IPS-20b (cell line): Measurements from ENCODE around the gene KLHL41.
A peak's percentile ranks its signal among the peaks of the same experiment; 100 is the strongest.
"Not testable (repeated sequence)": the region's sequence is repeated elsewhere in the genome, so short reads cannot be mapped to it uniquely, and the experiment has no call there.

Source experiments
- H3K27ac ChIP-seq: one replicate; pipeline ENCODE4 v1.5.1; 2013; ENCODE audit warnings: low read length
- H3K27me3 ChIP-seq: 2 replicates; pipeline ENCODE4 v1.6.1; 2013; ENCODE audit warnings: mild to moderate bottlenecking, low read length, inconsistent platforms; ENCODE audit not compliant: insufficient read depth
- H3K36me3 ChIP-seq: 2 replicates; pipeline ENCODE4 v1.6.1; 2013; ENCODE audit warnings: low read depth, mild to moderate bottlenecking, inconsistent platforms, low read length, moderate library complexity; ENCODE audit not compliant: insufficient read depth
- H3K4me1 ChIP-seq: 2 replicates; pipeline ENCODE4 v1.6.1; 2013; ENCODE audit warnings: mild to moderate bottlenecking, control low read depth, inconsistent platforms, low read length, moderate library complexity; ENCODE audit not compliant: insufficient read depth
- H3K4me3 ChIP-seq: 2 replicates; pipeline ENCODE4 v1.5.1; 2013; ENCODE audit warnings: mild to moderate bottlenecking, low read length, inconsistent platforms
- H3K9ac ChIP-seq: 2 replicates; pipeline ENCODE4 v1.6.1; 2013; ENCODE audit warnings: low read depth, mild to moderate bottlenecking, inconsistent platforms, low read length, moderate library complexity
- H3K9me3 ChIP-seq: 2 replicates; pipeline ENCODE4 v1.6.1; 2013; ENCODE audit warnings: mild to moderate bottlenecking, low read depth, low read length, inconsistent platforms; ENCODE audit not compliant: insufficient read depth

KLHL41 gene

GRCh38 chr2:169539460-169539859 lies 30.0 kb downstream of the KLHL41 start:
- not testable (repeated sequence) for H3K4me1 ChIP-seq, H3K9me3 ChIP-seq, H3K27me3 ChIP-seq, H3K4me3 ChIP-seq, H3K27ac ChIP-seq, H3K9ac ChIP-seq
- H3K36me3 ChIP-seq, result peaks cover 69% of the 10 kb centered on the region

- no peaks in the 10 kb centered on the region for H3K9me3 ChIP-seq
- no peak overlapping the region for H3K4me3 ChIP-seq
- no peak overlapping the region for H3K27ac ChIP-seq
- no peaks in the 10 kb centered on the region for H3K4me1 ChIP-seq
- peaks cover 76% of the 10 kb centered on the region for H3K36me3 ChIP-seq
- no peak overlapping the region for H3K9ac ChIP-seq
- H3K27me3 ChIP-seq, result no peaks in the 10 kb centered on the region
These were observed 30.6 kb downstream of the KLHL41 start for GRCh38 chr2:169540146-169540545.

- no peak overlapping the region for H3K4me3 ChIP-seq
- H3K27me3 ChIP-seq, result no peaks in the 10 kb centered on the region
- H3K36me3 ChIP-seq, result peaks cover 83% of the 10 kb centered on the region
- no peak overlapping the region for H3K27ac ChIP-seq
- no peak overlapping the region for H3K9ac ChIP-seq
- H3K4me1 ChIP-seq, result no peaks in the 10 kb centered on the region
- no peaks in the 10 kb centered on the region for H3K9me3 ChIP-seq
These were observed 32.9 kb downstream of the KLHL41 start for GRCh38 chr2:169542433-169542832.

GRCh38 chr2:169546756-169547155 lies 37.3 kb downstream of the KLHL41 start:
- H3K9ac ChIP-seq, result no peak overlapping the region
- H3K27me3 ChIP-seq, result no peaks in the 10 kb centered on the region
- H3K36me3 ChIP-seq, result peaks cover 62% of the 10 kb centered on the region
- H3K27ac ChIP-seq, result no peak overlapping the region
- no peaks in the 10 kb centered on the region for H3K9me3 ChIP-seq
- H3K4me1 ChIP-seq, result no peaks in the 10 kb centered on the region
- H3K4me3 ChIP-seq, result no peak overlapping the region

- Histone ChIP-seq H3K9me3 (no peaks in the 10 kb centered on the region), H3K4me1 (no peaks in the 10 kb centered on the region), H3K9ac (no peak overlapping the region), H3K36me3 (peaks cover 42% of the 10 kb centered on the region), H3K4me3 (no peak overlapping the region), H3K27me3 (no peaks in the 10 kb centered on the region), H3K27ac (no peak overlapping the region)
These were observed 51.9 kb downstream of the KLHL41 start for GRCh38 chr2:169561364-169561763.

- not testable (repeated sequence) for H3K9me3 ChIP-seq, H3K27ac ChIP-seq, H3K4me1 ChIP-seq, H3K9ac ChIP-seq, H3K4me3 ChIP-seq, H3K27me3 ChIP-seq
- peaks cover 35% of the 10 kb centered on the region for H3K36me3 ChIP-seq
These were observed 52.6 kb downstream of the KLHL41 start for GRCh38 chr2:169562084-169562483.

- H3K27ac ChIP-seq, result no peak overlapping the region
- peaks cover 35% of the 10 kb centered on the region for H3K36me3 ChIP-seq
- no peaks in the 10 kb centered on the region for H3K27me3 ChIP-seq
- H3K9me3 ChIP-seq, result no peaks in the 10 kb centered on the region
- no peak overlapping the region for H3K9ac ChIP-seq
- H3K4me3 ChIP-seq, result no peak overlapping the region
- no peaks in the 10 kb centered on the region for H3K4me1 ChIP-seq
These were observed 53.0 kb downstream of the KLHL41 start for GRCh38 chr2:169562519-169562918.

DNA sequence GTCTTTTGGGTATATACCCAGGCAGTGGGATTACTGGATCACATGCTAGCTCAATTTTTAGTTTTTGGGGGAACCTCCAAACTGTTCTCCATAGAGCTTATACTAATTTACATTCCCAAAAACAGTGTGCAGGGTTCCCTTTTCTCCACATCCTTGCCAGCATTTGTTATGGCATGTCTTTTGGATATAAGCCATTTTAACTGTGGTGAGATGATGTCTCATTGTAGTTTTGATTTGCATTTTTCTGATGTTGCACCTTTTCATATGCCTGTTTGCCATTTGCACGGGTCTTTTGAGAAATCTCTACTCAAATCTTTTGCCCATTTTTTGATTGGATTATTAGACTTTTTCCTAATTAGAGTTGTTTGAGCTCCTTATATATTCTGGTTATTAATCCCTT lies 56.2 kb downstream of the KLHL41 start:
- Histone ChIP-seq H3K9me3 (no peaks in the 10 kb centered on the region), H3K36me3 (peaks cover 35% of the 10 kb centered on the region), H3K27ac (no peak overlapping the region)

DNA sequence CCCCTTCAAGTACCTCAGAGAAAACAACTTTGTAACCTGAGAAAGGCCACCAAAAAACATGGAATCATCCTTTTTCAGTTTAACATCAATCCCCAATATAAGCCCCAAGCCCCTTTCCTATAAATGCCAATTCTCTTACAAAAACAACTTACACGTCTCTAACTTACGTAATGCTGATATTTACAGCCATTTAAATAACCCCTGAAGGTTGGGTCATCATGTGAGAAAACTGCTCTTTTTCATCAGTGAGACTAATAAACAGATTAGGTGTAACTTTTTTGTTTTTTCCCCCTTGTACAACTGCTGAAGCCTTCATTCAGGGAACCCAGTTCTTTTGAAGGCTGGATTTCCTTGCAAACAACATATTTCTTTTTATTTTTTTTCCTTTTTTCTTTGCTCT lies 60.4 kb downstream of the KLHL41 start:
- H3K4me1 ChIP-seq, result 0 out of 2 replicates have a peak, but pooled peaks cover 2% of the 10 kb centered on the region

More for the DNA sequence above, 56.2 kb downstream of the KLHL41 start:
- Histone ChIP-seq H3K27me3 (no peaks in the 10 kb centered on the region), H3K4me3 (no peak overlapping the region), H3K9ac (no peak overlapping the region), H3K4me1 (no peaks in the 10 kb centered on the region)

GRCh38 chr2:169570752-169571151 lies 61.2 kb downstream of the KLHL41 start:
- not testable (repeated sequence) for H3K9ac ChIP-seq, H3K27me3 ChIP-seq, H3K4me3 ChIP-seq, H3K9me3 ChIP-seq, H3K27ac ChIP-seq, H3K4me1 ChIP-seq
- peaks cover 22% of the 10 kb centered on the region for H3K36me3 ChIP-seq

More for the DNA sequence above, 60.4 kb downstream of the KLHL41 start:
- peaks cover 22% of the 10 kb centered on the region for H3K36me3 ChIP-seq
- H3K9me3 ChIP-seq, result no peaks in the 10 kb centered on the region
- no peaks in the 10 kb centered on the region for H3K27me3 ChIP-seq
- no peak overlapping the region for H3K9ac ChIP-seq
- H3K27ac ChIP-seq, result no peak overlapping the region
- H3K4me3 ChIP-seq, result no peak overlapping the region

- Histone ChIP-seq H3K27me3 (no peaks in the 10 kb centered on the region), H3K4me3 (peak overlapping the region; percentile 89; the same call in 1 of the 2 replicates), H3K9ac (no peak overlapping the region), H3K36me3 (peaks cover 22% of the 10 kb centered on the region), H3K4me1 (0 out of 2 replicates have a peak, but pooled peaks cover 2% of the 10 kb centered on the region), H3K9me3 (no peaks in the 10 kb centered on the region), H3K27ac (no peak overlapping the region)
These were observed 62.1 kb downstream of the KLHL41 start for GRCh38 chr2:169571571-169571970.

GRCh38 chr2:169572189-169572588 lies 62.7 kb downstream of the KLHL41 start:
- peaks cover 22% of the 10 kb centered on the region for H3K36me3 ChIP-seq
- H3K9me3 ChIP-seq, result no peaks in the 10 kb centered on the region
- no peak overlapping the region for H3K27ac ChIP-seq
- H3K9ac ChIP-seq, result no peak overlapping the region
- H3K4me3 ChIP-seq, result peak overlapping the region; percentile 89
- H3K27me3 ChIP-seq, result no peaks in the 10 kb centered on the region
- H3K4me1 ChIP-seq, result 0 out of 2 replicates have a peak, but pooled peaks cover 2% of the 10 kb centered on the region
